Testis (tissue), 2 donors: ENCODE results near the gene LCN10.

Experiments
- CTCF ChIP-seq, 3 experiments: fragments of 450-650 bp in 2 of 3; fragments of 200-600 bp in 1 of 3; sonication (generic) in 1 of 3; IDR thresholded peaks; one replicate each; pipeline ENCODE4 v1.5.1; 2016 to 2019; ENCODE audit warnings: antibody characterized with exemption in 3 of 3, mild to moderate bottlenecking in 2 of 3, moderate library complexity in 1 of 3
- POLR2A ChIP-seq: fragments of 450-650 bp; IDR thresholded peaks from one replicate; pipeline ENCODE4 v1.6.1; 2017; ENCODE audit warnings: antibody characterized with exemption, mild to moderate bottlenecking, moderate library complexity

DNA sequence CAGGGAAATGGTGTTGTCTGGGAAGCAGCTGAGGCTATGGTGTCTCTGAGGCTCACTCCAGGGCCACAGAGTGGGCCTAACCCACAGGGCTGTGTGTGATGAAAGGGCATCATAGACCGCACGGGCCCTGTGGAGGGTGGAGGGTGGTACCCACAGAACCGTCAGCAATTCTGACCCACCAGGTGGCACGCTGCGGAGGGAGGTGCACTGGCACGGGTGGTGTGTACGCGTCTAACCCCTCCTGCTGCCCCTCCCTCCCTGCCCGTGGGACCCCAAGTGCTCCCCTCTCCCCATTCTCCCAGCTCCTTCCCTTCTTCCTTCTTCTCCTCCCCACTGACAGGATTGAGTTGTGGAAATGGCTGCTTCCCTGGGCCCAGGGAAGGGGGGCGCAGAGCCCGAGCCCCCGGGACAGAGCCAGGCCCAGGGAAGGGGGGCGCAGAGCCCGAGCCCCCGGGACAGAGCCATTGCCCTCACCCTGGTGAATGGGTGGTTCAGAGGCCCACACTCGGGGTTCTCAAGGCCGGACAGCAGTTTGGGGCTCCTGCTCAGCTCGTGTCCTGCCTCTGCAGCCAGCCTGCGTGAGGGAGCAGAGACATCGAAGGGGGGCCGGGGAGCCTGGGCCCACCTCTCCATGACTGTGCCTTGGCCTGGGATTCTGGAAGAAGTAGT is 6.8 kb downstream of the LCN10 start:
- TF ChIP-seq CTCF (IDR thresholded peaks at IDR 0.05) (no peak), POLR2A (no peak)
